ENCODE measurements around the gene S1PR1.
"Not testable (repeated sequence)": the region's sequence is repeated elsewhere in the genome, so short reads cannot be mapped to it uniquely, and the experiment has no call there.

Gene S1PR1

GRCh38 chr1:101236516-101237228 is at the start of gene S1PR1:
TSS of gene S1PR1 (plus strand) at chr1:101237019. CDS start at chr1:101238985, 1,966 bp downstream.
- DNase-seq = peak; percentile 81

- no peak for DNase-seq
Observed at GRCh38 chr1:101187297-101187696, 49.5 kb upstream of the S1PR1 start.

- no peak for DNase-seq
Observed at GRCh38 chr1:101188331-101188730, 48.5 kb upstream of the S1PR1 start.

GRCh38 chr1:101188968-101189367 is 47.9 kb upstream of the S1PR1 start:
- not testable (repeated sequence) for DNase-seq

GRCh38 chr1:101190441-101190840 is 46.4 kb upstream of the S1PR1 start:
- DNase-seq = no peak

GRCh38 chr1:101191049-101191448 is 45.8 kb upstream of the S1PR1 start:
- DNase-seq = no peak

- no peak for DNase-seq
Observed at GRCh38 chr1:101193733-101194169, 43.1 kb upstream of the S1PR1 start.

- DNase-seq = no peak
Observed at GRCh38 chr1:101194746-101195145, 42.1 kb upstream of the S1PR1 start.

- no peak for DNase-seq
Observed at GRCh38 chr1:101196668-101197067, 40.2 kb upstream of the S1PR1 start.

GRCh38 chr1:101198842-101199636 is 37.8 kb upstream of the S1PR1 start:
- no peak for DNase-seq

- no peak for DNase-seq
Observed at GRCh38 chr1:101199637-101199982, 37.2 kb upstream of the S1PR1 start.

GRCh38 chr1:101200513-101200912 is 36.3 kb upstream of the S1PR1 start:
- DNase-seq = no peak

GRCh38 chr1:101203820-101204540 is 32.8 kb upstream of the S1PR1 start:
- DNase-seq = no peak

- no peak for DNase-seq
Observed at GRCh38 chr1:101205457-101205856, 31.4 kb upstream of the S1PR1 start.

GRCh38 chr1:101206139-101206538 is 30.7 kb upstream of the S1PR1 start:
- not testable (repeated sequence) for DNase-seq

- not testable (repeated sequence) for DNase-seq
Observed at GRCh38 chr1:101207271-101207670, 29.5 kb upstream of the S1PR1 start.

- no peak for DNase-seq
Observed at GRCh38 chr1:101207891-101208290, 28.9 kb upstream of the S1PR1 start.

GRCh38 chr1:101215363-101216011 is 21.3 kb upstream of the S1PR1 start:
- DNase-seq = no peak

GRCh38 chr1:101216623-101217022 is 20.2 kb upstream of the S1PR1 start:
- DNase-seq = no peak

- DNase-seq = no peak
Observed at GRCh38 chr1:101217148-101217547, 19.7 kb upstream of the S1PR1 start.

- DNase-seq = not testable (repeated sequence)
Observed at GRCh38 chr1:101218968-101219367, 17.9 kb upstream of the S1PR1 start.

- no peak for DNase-seq
Observed at GRCh38 chr1:101219924-101220870, 16.6 kb upstream of the S1PR1 start.

Data from CD4-positive, alpha-beta T cell treated with Interleukin-10 for 1 hour (primary cell).